ENCODE results near the gene TASL. TPM values are rescaled to one million over a fixed set of nuclear protein-coding genes. Genes with fewer than 3 reads are reported as not detected.

The TASL gene
- total RNA-seq, 1 experiment from 2014 or later: not detected

GRCh38 chrX:30572678-30573077 lies 4.9 kb downstream of the TASL start:
- Histone ChIP-seq H3K27me3 (replicated peaks; ENCODE audit: insufficient read depth, low read depth, low read length, poor library complexity) (no peaks in the 10 kb centered on the region), H3K27ac (ENCODE audit: low read depth, low read length, poor library complexity, severe bottlenecking) (no peak overlapping the region), H3K4me1 (ENCODE audit: insufficient read depth, low read length, poor library complexity, severe bottlenecking) (no peaks in the 10 kb centered on the region), H3K36me3 (ENCODE audit: insufficient read depth, low read length, poor library complexity, severe bottlenecking) (no peaks in the 10 kb centered on the region), H3K4me3 (ENCODE audit: low read depth, low read length, poor library complexity, severe bottlenecking) (no peak overlapping the region), H3K9me3 (ENCODE audit: low read depth, low read length, poor library complexity, severe bottlenecking) (no peaks in the 10 kb centered on the region)
- BruUV-seq (replicated peaks): no TSS peak
- DNase-seq (ENCODE audit: low spot score): no peak
- TF ChIP-seq, protein P1, sequence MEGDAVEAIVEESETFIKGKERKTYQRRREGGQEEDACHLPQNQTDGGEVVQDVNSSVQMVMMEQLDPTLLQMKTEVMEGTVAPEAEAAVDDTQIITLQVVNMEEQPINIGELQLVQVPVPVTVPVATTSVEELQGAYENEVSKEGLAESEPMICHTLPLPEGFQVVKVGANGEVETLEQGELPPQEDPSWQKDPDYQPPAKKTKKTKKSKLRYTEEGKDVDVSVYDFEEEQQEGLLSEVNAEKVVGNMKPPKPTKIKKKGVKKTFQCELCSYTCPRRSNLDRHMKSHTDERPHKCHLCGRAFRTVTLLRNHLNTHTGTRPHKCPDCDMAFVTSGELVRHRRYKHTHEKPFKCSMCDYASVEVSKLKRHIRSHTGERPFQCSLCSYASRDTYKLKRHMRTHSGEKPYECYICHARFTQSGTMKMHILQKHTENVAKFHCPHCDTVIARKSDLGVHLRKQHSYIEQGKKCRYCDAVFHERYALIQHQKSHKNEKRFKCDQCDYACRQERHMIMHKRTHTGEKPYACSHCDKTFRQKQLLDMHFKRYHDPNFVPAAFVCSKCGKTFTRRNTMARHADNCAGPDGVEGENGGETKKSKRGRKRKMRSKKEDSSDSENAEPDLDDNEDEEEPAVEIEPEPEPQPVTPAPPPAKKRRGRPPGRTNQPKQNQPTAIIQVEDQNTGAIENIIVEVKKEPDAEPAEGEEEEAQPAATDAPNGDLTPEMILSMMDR (conservative IDR thresholded peaks at IDR 0.05; ENCODE audit: low read depth, low read length): no peak
- no peak for TF ChIP-seq EZH2 (IDR thresholded peaks at IDR 0.05; ENCODE audit: borderline replicate concordance, low read depth, low read length, poor library complexity, severe bottlenecking)
- ChIA-PET CTCF (no interaction called here), POLR2A (ENCODE audit: low non-redundant PET) (no interaction called here)
- intact Hi-C loops (cut with micrococcal nuclease; ENCODE audit: unreplicated experiment): no loop called here

DNA sequence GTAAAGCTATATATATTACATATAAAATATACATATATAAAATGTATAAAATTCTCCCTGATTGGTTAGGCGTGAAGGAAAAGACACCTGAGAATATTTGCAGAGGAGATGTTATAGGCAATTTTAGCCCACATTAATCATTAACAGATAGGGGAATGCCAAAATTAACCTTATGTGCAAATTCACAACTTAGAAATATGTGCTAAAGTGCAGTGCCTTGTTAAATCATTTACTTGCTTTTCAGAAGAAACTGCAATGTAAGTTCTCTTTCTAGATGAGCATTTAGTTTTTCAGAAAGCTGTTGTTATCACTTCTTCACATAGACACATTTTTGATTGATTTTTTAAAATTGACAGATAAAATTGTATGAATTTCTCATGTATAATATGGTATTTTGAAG lies 5.6 kb downstream of the TASL start:
- Histone ChIP-seq H3K27me3 (replicated peaks; ENCODE audit: insufficient read depth, low read depth, low read length, poor library complexity) (no peaks in the 10 kb centered on the region), H3K4me3 (ENCODE audit: low read depth, low read length, poor library complexity, severe bottlenecking) (no peak overlapping the region), H3K4me1 (ENCODE audit: insufficient read depth, low read length, poor library complexity, severe bottlenecking) (no peaks in the 10 kb centered on the region), H3K9me3 (ENCODE audit: low read depth, low read length, poor library complexity, severe bottlenecking) (no peaks in the 10 kb centered on the region), H3K27ac (ENCODE audit: low read depth, low read length, poor library complexity, severe bottlenecking) (no peak overlapping the region), H3K36me3 (ENCODE audit: insufficient read depth, low read length, poor library complexity, severe bottlenecking) (no peaks in the 10 kb centered on the region)
- BruUV-seq (replicated peaks): no TSS peak
- intact Hi-C loops (cut with micrococcal nuclease; ENCODE audit: unreplicated experiment): no loop called here
- TF ChIP-seq, protein P1 (conservative IDR thresholded peaks at IDR 0.05; ENCODE audit: low read depth, low read length): no peak
- TF ChIP-seq EZH2 (IDR thresholded peaks at IDR 0.05; ENCODE audit: borderline replicate concordance, low read depth, low read length, poor library complexity, severe bottlenecking): no peak
- POLR2A ChIA-PET (ENCODE audit: low non-redundant PET): no interaction called here
- no peak for DNase-seq (ENCODE audit: low spot score)
- CTCF ChIA-PET: no interaction called here

- TF ChIP-seq, protein P1 (conservative IDR thresholded peaks at IDR 0.05; ENCODE audit: low read depth, low read length): peak; percentile 63
- no peak for TF ChIP-seq EZH2 (IDR thresholded peaks at IDR 0.05; ENCODE audit: borderline replicate concordance, low read depth, low read length, poor library complexity, severe bottlenecking)
- H3K36me3 ChIP-seq (ENCODE audit: insufficient read depth, low read length, poor library complexity, severe bottlenecking): no peaks in the 10 kb centered on the region
- CTCF ChIA-PET: interaction anchor here (0.6 to 1.0 kb wide), 2 partner anchors 111 to 119 kb away, joined by 5 read pairs; no protein-coding TSS in a partner anchor
- H3K27ac ChIP-seq (ENCODE audit: low read depth, low read length, poor library complexity, severe bottlenecking): no peak overlapping the region
- H3K27me3 ChIP-seq (replicated peaks; ENCODE audit: insufficient read depth, low read depth, low read length, poor library complexity): no peaks in the 10 kb centered on the region
- peak; percentile 41 for DNase-seq (ENCODE audit: low spot score)
- intact Hi-C loops (cut with micrococcal nuclease; ENCODE audit: unreplicated experiment): loop anchor here (1.0 kb wide), 1 partner anchor 143 kb away; no protein-coding TSS in a partner anchor
- no peak overlapping the region for H3K4me3 ChIP-seq (ENCODE audit: low read depth, low read length, poor library complexity, severe bottlenecking)
- POLR2A ChIA-PET (ENCODE audit: low non-redundant PET): no interaction called here
- no TSS peak for BruUV-seq (replicated peaks)
- no peaks in the 10 kb centered on the region for H3K4me1 ChIP-seq (ENCODE audit: insufficient read depth, low read length, poor library complexity, severe bottlenecking)
- no peaks in the 10 kb centered on the region for H3K9me3 ChIP-seq (ENCODE audit: low read depth, low read length, poor library complexity, severe bottlenecking)
These were observed 7.1 kb downstream of the TASL start for GRCh38 chrX:30570505-30570904.

All from A673 (cell line).